Mesenteric fat pad (tissue), 1 donor: ENCODE measurements around the gene CREB5. TPM values are rescaled to one million over a fixed set of nuclear protein-coding genes. Genes with fewer than 3 reads are reported as not detected.
"Not testable (repeated sequence)": the region's sequence is repeated elsewhere in the genome, so short reads cannot be mapped to it uniquely, and the experiment has no call there.

ENCODE experiments used
- DNase-seq: peaks from one replicate; pipeline ENCODE4 v3.0.0-alpha.2; 2020; ENCODE audit warnings: low spot score
- total RNA-seq: library from RNA; stranded (reverse); fragmentation: NEBNext Ultra II Directional; extraction: Animal tissue kit (Norgen Biotek cat#: 25700); gene quantifications from one replicate; pipeline ENCODE4 v1.2.1, GENCODE V29; 2021
- donor health status: DM: yes; HTN: yes; CAD: no.

Gene CREB5
- total RNA-seq, 1 donor from 2014 or later: 45.3 TPM

DNA sequence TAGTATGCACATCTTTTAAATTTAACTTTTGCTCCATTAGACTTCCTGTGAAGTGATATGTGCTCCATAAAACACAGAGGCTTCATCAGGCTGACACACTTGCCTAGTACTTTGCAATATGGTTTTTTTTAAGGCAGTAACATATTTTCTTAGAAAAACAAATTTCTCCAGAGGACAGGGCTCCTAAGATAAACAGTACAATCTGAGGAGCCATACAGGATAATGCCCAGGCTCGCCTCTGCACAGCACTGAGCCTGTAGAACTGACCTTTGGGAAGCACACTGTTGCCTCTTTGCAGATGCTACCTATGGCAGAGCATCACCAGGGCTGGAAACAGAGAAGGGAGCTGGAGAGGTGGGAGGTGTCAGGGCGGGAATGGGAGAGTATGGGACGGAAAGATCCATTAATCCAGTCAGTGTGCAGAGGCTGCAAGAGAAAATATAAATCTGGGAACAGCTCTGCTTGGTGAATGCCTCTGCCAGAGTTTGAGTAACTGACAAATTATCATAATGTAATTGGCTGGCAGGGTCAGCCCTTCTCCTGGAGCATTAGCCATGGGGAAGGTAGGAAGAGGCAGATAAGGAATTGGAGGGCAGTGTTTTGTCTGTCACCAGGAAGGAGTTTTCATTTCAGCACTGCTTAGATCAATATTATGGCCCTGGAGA, 132.3 kb downstream of the CREB5 start:
- DNase-seq: no peak

DNA sequence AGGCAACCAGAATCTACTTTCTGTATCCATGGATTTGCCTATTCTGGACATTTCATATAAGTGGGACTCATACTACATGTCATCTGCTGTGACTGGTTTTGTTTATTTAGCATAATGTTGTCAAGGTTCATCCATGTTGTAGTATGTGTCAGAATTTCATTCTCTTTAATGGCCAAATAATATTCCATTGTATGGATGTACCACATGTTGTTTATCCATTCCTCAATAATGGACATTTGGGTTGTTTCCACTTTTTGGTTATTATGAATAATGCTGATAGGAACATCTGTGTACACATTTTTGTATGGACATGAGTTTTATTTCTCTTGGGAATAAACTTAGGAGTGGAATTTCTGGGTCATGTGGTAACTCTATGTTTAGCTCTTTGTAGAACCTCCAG, 133.7 kb downstream of the CREB5 start:
- DNase-seq: no peak

DNA sequence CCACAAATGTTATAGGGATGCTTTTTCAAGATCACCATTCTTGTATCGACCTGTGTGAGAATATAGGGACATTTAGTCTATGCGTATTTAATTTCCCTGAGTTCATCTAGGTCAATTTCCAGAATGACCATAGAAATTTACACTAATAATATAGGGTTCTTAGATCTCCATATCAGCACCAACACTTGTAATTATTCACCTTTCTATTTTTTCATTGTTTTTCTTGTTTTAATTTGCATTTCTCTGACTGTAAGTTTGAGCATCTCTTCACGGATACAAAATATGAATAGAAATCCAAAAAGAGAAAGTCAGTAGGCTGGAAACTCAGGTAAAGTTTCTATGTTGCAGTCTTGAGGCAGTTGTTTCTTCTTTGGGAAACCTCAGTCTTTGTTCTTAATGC, 134.8 kb downstream of the CREB5 start:
- DNase-seq: no peak

DNA sequence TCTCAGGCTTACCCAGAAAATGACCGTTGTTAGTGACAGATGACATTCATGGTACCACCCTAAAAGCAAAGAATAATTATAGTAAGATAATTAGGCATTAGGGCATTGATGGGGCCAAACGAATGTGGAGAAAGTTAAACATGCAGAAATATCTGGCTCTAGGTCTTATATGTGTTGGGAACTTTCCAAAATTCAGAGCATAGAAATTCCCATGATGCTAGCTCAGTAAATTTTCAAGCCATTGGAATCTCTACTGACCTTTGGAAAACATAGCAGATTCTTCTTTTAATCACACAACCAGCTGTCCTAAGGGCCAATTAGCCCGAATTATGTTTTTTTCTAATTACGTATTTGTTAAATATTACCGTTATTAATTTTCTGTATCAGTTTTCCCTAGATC, 136.1 kb downstream of the CREB5 start:
- no peak for DNase-seq

DNA sequence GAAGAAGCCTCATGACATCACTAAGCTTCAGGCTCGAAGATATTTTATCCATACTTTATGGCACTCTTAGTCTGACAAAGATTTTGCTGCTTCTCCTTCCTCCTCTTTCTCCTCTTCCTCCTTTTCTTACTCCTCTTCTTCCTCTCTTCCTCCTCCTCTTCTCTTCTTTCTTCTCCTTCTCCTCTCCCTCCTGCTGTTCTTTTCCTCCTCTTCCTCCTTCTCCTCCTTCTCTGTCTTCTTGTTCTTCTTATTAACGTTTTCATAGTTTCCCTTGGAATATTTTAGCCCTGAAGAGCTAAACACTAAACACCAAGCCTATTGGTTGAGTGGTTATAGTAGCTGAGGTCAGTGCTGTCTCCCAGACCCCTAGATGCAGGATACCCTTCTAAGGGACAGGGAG, 137.7 kb downstream of the CREB5 start:
- no peak for DNase-seq

DNA sequence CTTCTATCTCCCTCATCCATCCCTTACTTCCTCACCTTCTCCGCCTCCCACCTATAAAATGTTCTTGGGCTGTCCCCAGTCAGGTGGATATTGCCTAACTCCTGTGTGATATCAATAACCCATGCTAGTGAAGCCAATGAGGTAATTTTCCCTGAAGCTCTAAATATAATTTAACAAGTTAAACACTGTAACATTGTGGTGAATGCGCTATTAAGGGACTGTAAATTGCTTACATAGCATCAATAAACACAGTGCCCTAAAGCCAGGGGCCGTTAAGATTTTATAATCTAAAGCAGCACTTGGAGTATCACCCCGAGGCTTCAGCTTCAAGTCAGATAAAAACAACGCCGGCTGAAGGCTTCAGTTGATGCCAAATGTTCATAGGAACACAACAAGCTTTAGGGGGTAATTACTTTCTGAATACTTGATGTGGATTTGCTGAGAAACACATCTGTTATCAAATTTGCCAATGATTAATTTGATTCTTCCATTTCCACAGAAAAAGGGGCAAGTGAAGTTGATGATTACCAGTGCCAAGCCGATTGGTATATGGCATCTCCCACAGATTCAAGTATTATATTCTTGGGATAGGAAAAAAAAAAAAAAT, 138.4 kb downstream of the CREB5 start:
- no peak for DNase-seq

DNA sequence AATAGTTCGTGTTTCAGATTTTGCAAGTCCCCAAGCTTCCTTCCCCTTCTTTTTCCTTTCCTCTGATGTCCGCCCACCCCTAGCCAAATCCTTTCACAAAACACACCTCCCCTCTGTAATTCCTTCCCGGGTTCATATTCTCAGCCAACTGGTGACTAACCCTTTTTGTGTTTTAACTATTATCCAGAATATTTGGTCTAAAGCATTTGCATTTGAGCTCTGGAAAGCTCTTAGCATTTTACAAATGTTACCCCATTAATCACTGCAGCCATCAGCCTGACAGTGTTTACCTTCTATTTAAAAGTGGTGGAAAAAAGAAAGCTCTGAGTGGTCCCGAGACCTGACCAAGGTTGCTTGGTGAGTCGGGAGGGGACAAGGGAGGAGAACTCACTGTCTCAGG, 139.0 kb downstream of the CREB5 start:
- no peak for DNase-seq

DNA sequence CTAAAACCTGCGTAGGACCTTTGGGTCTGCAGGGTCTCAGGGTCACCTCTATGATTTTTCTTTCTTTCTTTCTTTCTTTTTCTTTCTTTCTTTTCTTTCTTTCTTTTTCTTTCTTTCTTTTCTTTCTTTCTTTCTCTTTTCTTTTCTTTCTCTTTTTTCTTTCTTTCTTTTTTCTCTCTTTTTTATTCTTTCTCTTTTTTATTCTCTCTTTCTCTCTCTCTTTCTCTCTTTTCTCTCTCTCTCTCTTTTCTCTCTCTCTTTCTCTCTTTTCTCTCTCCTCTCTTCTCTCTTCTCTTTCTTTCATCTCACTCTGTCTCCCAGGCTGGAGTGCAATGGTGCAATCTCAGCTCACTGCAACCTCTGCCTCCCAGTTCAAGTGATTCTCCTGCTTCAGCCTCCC, 139.4 kb downstream of the CREB5 start:
- not testable (repeated sequence) for DNase-seq

DNA sequence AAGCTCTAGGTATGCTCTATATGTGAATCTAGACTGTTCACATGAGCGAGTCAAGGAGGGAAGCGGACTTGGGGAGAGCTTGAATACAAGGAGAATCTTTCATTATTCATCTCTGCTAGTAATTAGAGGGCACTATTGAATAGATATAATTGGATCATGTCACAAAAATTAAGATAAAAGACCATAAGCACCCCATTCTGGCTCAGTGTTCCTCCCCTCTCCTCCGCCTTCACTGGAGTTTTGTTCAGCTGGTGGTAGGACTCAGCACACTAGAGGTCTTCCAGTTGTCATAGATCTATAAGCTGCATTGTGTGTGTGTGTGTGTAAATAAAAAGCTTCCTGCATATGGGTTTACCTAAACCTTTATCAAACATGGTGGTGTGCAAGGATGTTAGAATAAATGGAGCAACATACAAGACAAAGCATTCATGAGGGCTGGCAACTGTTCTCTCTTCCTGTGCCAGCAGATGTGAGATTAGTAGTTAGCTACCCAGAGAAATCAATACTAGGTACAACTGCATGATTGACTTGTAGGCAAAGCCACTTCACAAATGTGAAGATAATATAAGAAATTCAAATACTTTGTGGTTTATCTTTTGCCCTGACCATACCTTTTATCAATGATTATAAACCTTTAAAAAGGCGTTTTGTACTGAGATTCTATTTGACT, 142.6 kb downstream of the CREB5 start:
- DNase-seq: no peak

DNA sequence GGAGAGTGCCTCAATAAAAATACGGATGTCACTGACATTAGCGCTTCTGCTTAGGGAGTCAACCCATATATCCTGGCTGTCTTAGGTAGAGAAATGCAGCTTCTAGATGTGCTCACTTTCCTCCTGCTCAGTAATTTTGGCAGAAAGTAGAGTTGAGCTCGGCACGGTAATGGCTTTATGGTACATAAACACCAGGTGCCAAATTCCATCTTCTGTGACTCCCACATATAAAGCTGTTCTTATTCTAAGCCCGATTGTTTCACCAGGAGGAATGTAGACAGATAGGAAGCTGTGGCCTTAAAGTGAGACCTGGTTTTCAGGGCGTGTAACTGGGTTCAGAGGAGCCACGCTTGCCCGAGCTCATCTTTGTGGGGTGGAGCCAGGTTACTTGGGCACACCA, 143.7 kb downstream of the CREB5 start:
- no peak for DNase-seq

DNA sequence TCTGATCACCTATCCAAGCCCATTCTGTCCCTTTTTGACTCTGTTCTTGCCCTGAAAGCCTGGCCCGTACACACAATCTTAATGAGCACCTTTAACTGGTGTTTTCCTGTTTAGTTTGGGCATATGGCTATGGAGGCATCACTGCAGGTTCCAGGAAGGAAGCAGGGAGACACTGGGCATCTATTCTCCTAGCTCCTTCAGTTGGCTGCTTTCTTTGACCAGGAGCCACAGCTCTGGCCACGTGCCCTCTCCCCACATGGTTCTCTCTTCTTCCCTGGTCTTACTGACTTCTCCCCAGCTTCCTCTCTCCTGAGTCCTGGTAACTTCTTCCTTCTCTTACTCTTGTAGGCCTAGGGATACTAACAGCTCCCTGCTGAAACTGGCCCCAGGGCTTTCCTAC, 144.4 kb downstream of the CREB5 start:
- no peak for DNase-seq

DNA sequence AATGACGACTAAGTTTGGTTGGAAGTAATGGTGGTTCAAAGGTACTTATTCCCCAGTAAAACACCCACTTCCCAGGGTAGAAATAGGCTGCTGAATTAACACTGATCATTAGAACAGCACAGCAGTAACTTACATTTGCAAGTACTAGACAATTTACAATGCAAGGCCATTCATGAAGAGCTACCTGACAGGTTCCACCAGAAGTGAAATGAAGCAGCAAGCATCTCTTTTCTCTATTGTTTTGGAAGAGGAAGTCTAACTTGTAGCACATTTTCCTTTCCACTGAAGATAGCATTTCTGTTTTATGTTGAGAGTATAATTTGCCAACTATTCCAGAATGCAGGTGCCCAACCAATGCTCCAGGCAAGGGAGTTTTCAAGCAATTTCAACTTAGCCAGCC, 145.9 kb downstream of the CREB5 start:
- no peak for DNase-seq

DNA sequence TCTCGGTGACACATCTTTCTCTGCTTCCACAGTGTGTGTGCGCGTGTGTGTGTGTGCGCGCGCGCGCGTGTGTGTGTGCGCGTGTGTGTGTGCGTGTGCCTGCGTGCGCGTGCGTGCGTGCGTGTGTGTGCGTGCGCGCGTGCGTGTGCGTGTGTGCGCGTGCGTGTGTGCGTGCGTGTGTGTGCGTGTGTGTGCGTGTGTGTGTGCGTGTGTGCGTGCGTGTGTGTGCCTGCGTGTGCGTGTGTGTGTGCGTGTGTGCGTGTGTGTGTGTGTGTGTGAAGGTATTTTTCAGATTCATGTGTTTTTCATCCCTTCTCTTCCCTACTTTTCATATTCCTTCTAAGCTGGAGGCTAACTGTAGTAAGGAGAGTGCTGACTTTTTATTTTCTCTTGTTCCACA, 148.4 kb downstream of the CREB5 start:
- no peak for DNase-seq

DNA sequence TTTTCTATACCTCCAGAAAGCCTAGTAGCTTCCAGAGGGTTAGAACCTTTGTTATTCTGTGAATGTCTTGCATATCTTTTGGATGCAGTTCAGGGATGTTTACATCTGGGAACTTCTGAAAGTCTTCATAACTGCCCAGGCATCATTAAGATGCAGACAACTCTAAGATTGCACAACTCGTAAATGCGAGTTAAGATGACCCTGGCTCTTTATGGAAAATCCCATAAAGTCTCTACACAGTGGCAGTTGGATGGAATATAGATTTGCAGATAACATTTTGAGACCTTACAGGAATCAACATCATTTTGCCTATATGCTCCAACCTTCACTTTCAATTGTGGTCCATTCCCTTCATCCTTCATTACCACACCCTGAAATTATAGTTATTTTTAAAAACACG, 151.7 kb downstream of the CREB5 start:
- DNase-seq: no peak

DNA sequence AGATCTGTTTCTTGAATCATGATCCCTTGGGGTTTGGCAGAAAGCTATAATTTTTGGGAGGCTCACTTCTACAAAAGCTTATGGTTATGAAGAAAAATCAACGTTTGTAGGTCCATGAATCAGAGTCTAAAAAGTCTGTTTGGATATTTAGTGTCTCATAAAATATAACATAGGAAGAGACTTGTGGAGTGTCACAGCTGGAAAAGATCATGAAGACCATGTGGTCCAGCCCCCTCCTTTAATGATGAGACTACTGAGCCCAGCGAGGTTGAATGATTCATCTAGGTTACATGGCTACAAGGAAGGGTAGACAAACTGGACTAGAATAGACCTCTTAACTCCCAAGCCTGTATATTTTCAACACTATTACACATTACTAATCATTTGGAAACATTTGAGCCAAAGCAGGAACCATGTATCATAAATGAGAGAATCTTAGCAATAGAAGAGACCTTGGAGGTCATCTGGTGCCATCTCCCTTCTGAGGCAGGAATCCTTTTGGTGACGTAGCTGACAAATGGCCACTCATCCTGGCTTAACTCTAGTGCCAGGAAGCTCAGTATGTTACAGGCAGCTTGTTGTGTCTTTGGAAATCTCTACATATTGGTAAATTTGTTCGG, 152.5 kb downstream of the CREB5 start:
- DNase-seq: no peak

DNA sequence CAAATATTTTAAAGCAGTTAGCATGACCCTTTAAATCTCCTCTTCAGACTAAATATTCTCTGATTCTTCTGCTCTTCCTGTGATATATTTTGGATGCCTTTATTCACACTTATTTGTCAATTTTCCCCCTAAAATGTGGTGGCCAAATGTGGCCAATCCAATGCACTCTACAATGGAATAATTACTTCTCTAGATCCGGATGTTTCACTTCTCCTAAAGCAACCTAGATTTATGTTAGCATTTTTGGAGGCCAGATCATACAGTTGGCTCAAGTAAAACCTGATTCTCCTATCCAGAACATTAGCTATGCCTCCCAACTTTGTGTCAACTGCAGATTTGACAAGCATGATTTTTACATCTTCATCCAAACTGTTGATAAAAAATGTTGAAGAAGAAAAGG, 153.7 kb downstream of the CREB5 start:
- no peak for DNase-seq

DNA sequence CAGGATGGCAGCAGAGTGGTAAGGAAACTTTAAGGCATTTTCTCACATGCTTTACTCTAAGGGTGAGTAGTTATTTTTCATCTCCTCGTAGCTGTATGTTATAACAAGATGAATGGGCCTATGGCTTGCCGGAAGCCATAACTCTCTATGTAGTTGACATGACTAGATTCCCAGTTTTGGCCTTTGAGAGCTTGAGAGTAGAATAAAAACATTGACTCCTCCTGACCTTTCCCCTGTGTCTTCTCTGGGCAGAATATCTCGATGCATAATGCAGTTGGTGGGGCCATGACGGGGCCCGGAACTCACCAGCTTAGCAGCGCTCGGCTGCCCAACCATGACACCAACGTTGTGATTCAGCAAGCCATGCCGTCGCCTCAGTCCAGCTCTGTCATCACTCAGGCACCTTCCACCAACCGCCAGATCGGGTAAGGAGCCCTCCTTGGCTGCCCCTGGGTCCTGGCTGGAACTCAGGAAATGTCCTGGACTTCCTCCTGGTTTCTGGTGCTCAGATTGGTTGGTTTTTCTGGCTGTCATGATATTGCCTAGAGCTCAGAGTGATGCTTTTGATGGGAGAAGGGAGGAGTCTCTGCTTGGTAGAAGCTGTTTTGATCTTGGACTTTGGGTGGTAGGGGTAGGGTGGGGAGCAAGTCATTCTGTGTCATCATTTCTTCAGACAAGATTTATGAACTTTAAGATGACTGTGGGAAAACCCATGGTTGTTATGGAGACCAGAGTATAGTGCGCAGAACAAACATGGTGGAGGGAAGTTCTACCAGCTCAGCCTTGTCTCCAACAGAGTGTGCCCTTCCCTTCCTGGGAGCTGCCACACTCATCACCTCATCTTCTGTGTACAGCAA, 158.0 kb downstream of the CREB5 start:
- DNase-seq: no peak

DNA sequence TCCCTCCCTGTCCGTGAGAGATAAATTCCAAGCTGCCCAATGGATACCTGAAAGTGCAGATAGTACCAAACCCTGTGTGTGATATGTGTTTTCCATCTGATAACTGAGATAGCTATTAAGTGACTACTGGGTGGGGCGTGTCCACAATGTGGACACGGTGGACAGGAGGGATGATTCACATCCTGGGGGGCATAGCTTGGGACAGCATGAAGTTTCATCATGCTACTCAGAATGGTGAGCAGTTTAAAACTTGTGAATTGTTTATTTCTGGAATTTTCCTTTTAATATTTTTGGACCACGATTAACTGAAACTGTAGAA, 158.6 kb downstream of the CREB5 start:
- DNase-seq: no peak

DNA sequence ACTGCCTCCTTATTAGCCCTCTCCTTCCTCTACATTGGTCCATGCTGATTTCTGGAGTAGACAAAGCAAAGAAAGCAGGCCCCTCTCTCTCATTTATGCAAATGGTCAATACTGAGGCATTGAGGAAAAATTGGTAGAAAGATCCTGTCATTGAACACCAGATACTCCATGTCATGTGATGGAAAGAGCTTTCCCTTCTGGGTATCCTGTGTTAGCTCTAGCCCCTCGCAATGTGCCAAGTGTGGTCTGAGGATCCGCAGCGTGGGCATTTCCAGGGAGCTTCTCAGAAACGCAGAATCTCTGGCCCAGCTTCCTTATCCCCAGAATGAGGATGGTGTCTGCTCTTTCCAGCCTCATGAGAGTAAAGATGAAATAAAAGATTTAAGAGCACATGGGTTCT, 159.1 kb downstream of the CREB5 start:
- DNase-seq: no peak

DNA sequence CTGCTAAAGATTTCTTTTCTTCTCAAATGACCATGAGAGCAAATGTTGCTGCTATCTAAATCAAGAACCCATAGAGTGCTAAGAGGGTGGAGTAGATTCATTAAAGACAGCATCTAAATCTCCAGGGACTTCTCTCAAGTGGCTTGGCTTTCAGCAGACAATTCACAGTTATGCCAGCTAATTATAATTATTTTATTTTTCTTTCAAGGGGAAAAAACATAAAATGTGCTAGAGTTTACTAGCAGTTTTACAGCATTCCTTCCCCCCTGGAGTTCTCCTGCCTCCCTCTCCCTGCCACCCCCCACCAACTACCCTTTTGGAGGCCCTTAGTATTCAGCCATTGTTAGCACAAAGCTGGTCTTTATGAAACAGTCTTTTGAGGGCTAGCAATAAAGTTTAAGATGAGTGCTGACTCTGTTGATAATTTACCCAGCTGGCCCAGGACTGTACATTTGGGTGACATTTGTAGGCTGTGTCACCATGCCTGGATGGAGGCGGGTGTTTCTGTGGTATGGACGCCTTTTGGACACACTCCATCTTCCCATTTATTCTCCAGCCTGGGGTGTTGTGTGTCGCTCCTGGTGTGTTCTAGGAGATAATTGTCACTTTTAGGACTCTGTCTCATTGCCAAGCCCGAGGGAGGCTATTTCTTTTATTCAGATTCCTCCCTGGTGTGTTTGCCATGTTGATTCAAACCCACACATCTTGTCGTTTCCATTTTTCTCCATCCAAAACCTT, 160.2 kb downstream of the CREB5 start:
- DNase-seq: no peak

DNA sequence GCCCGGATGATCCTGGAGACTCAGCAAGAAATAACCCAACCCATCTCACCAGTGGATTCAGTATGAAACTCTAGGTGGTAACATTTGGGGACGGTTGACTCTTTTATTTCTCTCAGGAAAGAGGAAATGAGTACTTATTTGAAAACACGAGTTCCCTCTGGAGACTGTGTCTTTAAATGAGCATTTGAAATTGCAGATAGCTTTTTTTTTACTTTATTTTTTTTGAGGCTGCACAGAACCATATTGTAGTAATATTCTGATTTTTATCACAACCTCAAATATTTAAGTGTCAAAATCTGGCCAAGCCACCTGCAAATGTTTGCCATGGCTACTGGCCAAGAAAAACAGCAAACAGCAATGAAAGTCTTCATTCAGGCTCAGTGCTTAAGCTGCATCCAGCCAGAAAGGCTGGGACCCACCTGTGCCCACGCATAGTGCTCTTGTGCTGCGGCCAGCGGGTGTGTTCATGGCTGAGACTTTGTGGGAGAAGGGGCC, 160.8 kb downstream of the CREB5 start:
- DNase-seq: no peak
